Measurements from ENCODE around the gene SFMBT2. TPM values are rescaled to one million over a fixed set of nuclear protein-coding genes. Genes with fewer than 3 reads are reported as not detected.

Gene SFMBT2
- total and polyA plus RNA-seq, 2 experiments from 2014 or later: 4.3 to 5.9 TPM

DNA sequence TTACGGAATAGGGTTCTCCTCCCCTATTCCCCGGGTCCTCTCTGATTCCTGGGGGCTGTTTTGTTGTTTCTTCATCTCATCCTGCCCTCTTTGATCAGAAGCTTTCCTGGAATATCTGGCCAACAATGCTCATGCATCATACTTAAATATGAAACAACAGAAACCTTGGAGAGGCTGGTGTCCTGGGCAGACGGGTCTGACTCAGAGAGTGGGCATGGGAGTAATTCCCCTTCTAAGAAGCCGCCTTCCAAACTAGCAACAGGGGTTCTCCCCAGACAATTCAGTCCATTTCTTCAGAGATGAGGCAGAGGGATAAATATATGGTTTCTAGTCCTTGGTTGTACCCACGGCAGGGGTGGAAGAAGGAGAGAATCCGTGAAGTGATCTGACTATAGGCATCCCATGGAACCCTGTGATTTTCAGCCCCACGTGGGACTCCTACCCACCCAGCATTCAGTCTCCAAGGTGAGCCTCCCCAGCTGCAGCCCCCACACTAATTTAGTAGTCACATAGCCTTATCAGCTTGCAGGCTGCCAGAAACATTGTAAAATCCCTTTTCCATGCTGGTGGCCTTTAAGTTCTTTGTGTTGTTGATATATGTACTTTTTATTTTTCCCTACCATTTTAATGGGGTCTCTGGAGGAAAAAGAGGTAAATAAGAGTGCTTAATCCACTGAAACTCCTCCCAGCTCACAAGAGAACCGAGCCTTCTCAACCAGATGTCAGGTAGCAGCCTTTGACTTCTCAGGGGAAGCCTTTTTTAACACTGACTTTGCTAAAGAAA is 119.2 kb downstream of the SFMBT2 start:
- no peak for DNase-seq (ENCODE audit: low read depth in 1 of 2, low spot score in 1 of 2)
- H3K4me1 ChIP-seq (ENCODE audit: low read depth): no peaks in the 10 kb centered on the region
- TF ChIP-seq, protein P1, sequence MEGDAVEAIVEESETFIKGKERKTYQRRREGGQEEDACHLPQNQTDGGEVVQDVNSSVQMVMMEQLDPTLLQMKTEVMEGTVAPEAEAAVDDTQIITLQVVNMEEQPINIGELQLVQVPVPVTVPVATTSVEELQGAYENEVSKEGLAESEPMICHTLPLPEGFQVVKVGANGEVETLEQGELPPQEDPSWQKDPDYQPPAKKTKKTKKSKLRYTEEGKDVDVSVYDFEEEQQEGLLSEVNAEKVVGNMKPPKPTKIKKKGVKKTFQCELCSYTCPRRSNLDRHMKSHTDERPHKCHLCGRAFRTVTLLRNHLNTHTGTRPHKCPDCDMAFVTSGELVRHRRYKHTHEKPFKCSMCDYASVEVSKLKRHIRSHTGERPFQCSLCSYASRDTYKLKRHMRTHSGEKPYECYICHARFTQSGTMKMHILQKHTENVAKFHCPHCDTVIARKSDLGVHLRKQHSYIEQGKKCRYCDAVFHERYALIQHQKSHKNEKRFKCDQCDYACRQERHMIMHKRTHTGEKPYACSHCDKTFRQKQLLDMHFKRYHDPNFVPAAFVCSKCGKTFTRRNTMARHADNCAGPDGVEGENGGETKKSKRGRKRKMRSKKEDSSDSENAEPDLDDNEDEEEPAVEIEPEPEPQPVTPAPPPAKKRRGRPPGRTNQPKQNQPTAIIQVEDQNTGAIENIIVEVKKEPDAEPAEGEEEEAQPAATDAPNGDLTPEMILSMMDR (IDR thresholded peaks at IDR 0.05; ENCODE audit: low read depth, low read length): no peak

GRCh38 chr10:7288060-7288690 is 122.7 kb downstream of the SFMBT2 start:
- no peaks in the 10 kb centered on the region for H3K36me3 ChIP-seq
- H3K4me1 ChIP-seq (ENCODE audit: low read depth): no peaks in the 10 kb centered on the region
- H3K9me3 ChIP-seq (ENCODE audit: low read depth): no peaks in the 10 kb centered on the region
- H3K4me3 ChIP-seq: no peak overlapping the region
- H3K27me3 ChIP-seq: no peaks in the 10 kb centered on the region
- TF ChIP-seq, protein P1 (IDR thresholded peaks at IDR 0.05; ENCODE audit: low read depth, low read length): no peak
- no peak for DNase-seq (ENCODE audit: low read depth in 1 of 2, low spot score in 1 of 2)
- no peak overlapping the region for H3K27ac ChIP-seq

More for the DNA sequence above, 119.2 kb downstream of the SFMBT2 start:
- no peaks in the 10 kb centered on the region for H3K9me3 ChIP-seq (ENCODE audit: low read depth)
- no peak overlapping the region for H3K4me3 ChIP-seq
- no peak overlapping the region for H3K27ac ChIP-seq
- no peaks in the 10 kb centered on the region for H3K27me3 ChIP-seq
- no peaks in the 10 kb centered on the region for H3K36me3 ChIP-seq

GRCh38 chr10:7287377-7287776 is 123.5 kb downstream of the SFMBT2 start:
- no peak for DNase-seq (ENCODE audit: low read depth in 1 of 2, low spot score in 1 of 2)
- H3K27ac ChIP-seq: no peak overlapping the region
- H3K9me3 ChIP-seq (ENCODE audit: low read depth): no peaks in the 10 kb centered on the region
- H3K27me3 ChIP-seq: no peaks in the 10 kb centered on the region
- no peaks in the 10 kb centered on the region for H3K36me3 ChIP-seq
- TF ChIP-seq, protein P1 (IDR thresholded peaks at IDR 0.05; ENCODE audit: low read depth, low read length): no peak
- no peaks in the 10 kb centered on the region for H3K4me1 ChIP-seq (ENCODE audit: low read depth)
- no peak overlapping the region for H3K4me3 ChIP-seq

GRCh38 chr10:7285522-7286322 is 125.1 kb downstream of the SFMBT2 start:
- Histone ChIP-seq H3K36me3 (no peaks in the 10 kb centered on the region), H3K4me1 (ENCODE audit: low read depth) (no peaks in the 10 kb centered on the region), H3K27me3 (no peaks in the 10 kb centered on the region), H3K27ac (no peak overlapping the region), H3K9me3 (ENCODE audit: low read depth) (no peaks in the 10 kb centered on the region), H3K4me3 (no peak overlapping the region)
- TF ChIP-seq, protein P1 (IDR thresholded peaks at IDR 0.05; ENCODE audit: low read depth, low read length): no peak
- DNase-seq (ENCODE audit: low read depth in 1 of 2, low spot score in 1 of 2): no peak

DNA sequence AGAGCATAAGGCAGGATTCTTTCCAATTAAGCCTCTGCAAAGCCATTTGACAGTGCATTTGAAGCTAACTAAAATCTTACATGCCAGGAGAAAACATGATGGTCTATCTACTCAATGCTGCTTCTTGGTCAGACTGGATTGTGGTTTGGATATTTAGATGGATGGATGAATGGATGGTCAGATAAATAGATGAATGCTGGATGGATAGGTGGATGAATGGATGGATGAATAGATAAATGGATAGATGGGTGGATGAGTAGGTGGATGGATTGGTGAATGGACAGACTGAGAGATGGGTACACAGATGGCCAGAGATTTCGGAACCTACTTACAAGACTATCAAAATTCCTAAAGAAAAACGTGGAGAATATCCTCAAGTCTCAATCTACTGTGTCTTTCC is 127.6 kb downstream of the SFMBT2 start:
- Histone ChIP-seq H3K27me3 (no peaks in the 10 kb centered on the region), H3K27ac (no peak overlapping the region), H3K4me3 (no peak overlapping the region), H3K36me3 (no peaks in the 10 kb centered on the region), H3K4me1 (ENCODE audit: low read depth) (no peaks in the 10 kb centered on the region), H3K9me3 (ENCODE audit: low read depth) (no peaks in the 10 kb centered on the region)
- no peak for DNase-seq (ENCODE audit: low read depth in 1 of 2, low spot score in 1 of 2)
- TF ChIP-seq, protein P1 (IDR thresholded peaks at IDR 0.05; ENCODE audit: low read depth, low read length): no peak
